CD4-positive, alpha-beta T cell (primary cell): ENCODE measurements around the gene SPIB. TPM values are rescaled to one million over a fixed set of nuclear protein-coding genes. Genes with fewer than 3 reads are reported as not detected.

ENCODE experiments used
- ATAC-seq: fragments of 200-7000 bp; cut with Tn5 transposase; one replicate; pipeline ENCODE4 v1.10.0; 2022; ENCODE audit warnings: mild to moderate bottlenecking; ENCODE audit not compliant: poor library complexity
- CTCF ChIA-PET: fragments of 350-600 bp; sonication (Branson Sonifier 250); formaldehyde crosslinking; loops from one replicate; lab custom pipeline; 2021; ENCODE audit warnings: antibody characterized with exemption, inconsistent platforms; lab: Charles Lee
- POLR2A ChIA-PET: fragments of 350-600 bp; sonication (Branson Sonifier 250); formaldehyde crosslinking; loops from one replicate; lab custom pipeline; 2021; ENCODE audit warnings: antibody characterized with exemption, inconsistent platforms; lab: Charles Lee
- DNase-seq, 14 experiments: peaks; one replicate each; pipeline ENCODE4 v3.0.0-alpha.2; 2013 to 2020; ENCODE audit warnings: mixed read lengths in 2 of 14
- H3K27ac ChIP-seq, 2 donors: one replicate each; pipeline versions ENCODE4 v1.5.1 to v1.7.0; 2013; ENCODE audit warnings: low read length in 2 of 2, low read depth in 1 of 2, mild to moderate bottlenecking in 1 of 2
- H3K27me3 ChIP-seq, 2 experiments: 1 replicate in 1 of 2; 2 replicates in 1 of 2; pipeline versions ENCODE4 v1.6.1 to v1.7.0; 2013; ENCODE audit warnings: low read length in 2 of 2, control low read depth in 1 of 2, mild to moderate bottlenecking in 1 of 2, moderate library complexity in 1 of 2; ENCODE audit not compliant: insufficient read depth in 2 of 2, control insufficient read depth in 1 of 2
- H3K36me3 ChIP-seq: one replicate; pipeline ENCODE4 v1.6.1; 2013; ENCODE audit warnings: low read length, control low read depth; ENCODE audit not compliant: insufficient read depth
- H3K4me1 ChIP-seq: one replicate; pipeline ENCODE4 v1.6.1; 2013; ENCODE audit warnings: low read length, control low read depth; ENCODE audit not compliant: insufficient read depth
- H3K4me3 ChIP-seq: one replicate; pipeline ENCODE4 v1.5.1; 2013; ENCODE audit warnings: mild to moderate bottlenecking, low read length, moderate library complexity
- H3K9me3 ChIP-seq, 2 experiments: 1 replicate in 1 of 2; 2 replicates in 1 of 2; pipeline versions ENCODE4 v1.6.1 to v1.7.0; 2013; ENCODE audit warnings: low read length in 2 of 2, mild to moderate bottlenecking in 2 of 2, control low read depth in 1 of 2, moderate library complexity in 1 of 2; ENCODE audit not compliant: control insufficient read depth in 1 of 2, insufficient read depth in 1 of 2
- H3K27ac Mint-ChIP-seq: one replicate; pipeline ENCODE4 v1.8.0; 2020; ENCODE audit warnings: mixed read lengths
- H3K27me3 Mint-ChIP-seq: one replicate; pipeline ENCODE4 v1.8.0; 2021; ENCODE audit warnings: mixed read lengths
- H3K36me3 Mint-ChIP-seq: one replicate; pipeline ENCODE4 v1.8.0; 2021; ENCODE audit warnings: low read depth, mixed read lengths
- H3K4me1 Mint-ChIP-seq: one replicate; pipeline ENCODE4 v1.8.0; 2021; ENCODE audit warnings: low read depth, mixed read lengths
- H3K4me3 Mint-ChIP-seq: one replicate; pipeline ENCODE4 v1.8.0; 2020; ENCODE audit warnings: mild to moderate bottlenecking, mixed read lengths
- H3K9me3 Mint-ChIP-seq: one replicate; pipeline ENCODE4 v1.8.0; 2020; ENCODE audit warnings: mixed read lengths
- intact Hi-C, 2 experiments: fragments of 100-400 bp; cut with DNase I in 1 of 2; cut with micrococcal nuclease in 1 of 2; formaldehyde crosslinking; loops; one replicate each; pipeline versions ENCODE4 v1.15.1 to v1.9.0; 2023 to 2025; cut with DNase I, micrococcal nuclease
- total RNA-seq, 174 experiments: library from RNA in 2 of 174; stranded (reverse) in 2 of 174; gene quantifications; one replicate each; pipeline ENCODE4 v1.2.3 and lab custom pipeline; 2021 to 2026
- TF ChIP-seq, protein P1 (sequence below): fragments of 200-600 bp; IDR thresholded peaks from one replicate; pipeline ENCODE4 v1.8.0; 2022; ENCODE audit warnings: antibody characterized with exemption, mild to moderate bottlenecking

Gene SPIB
- total RNA-seq, 2 experiments from 2014 or later = 0.42 to 0.52 TPM

GRCh38 chr19:50378863-50379236 lies 39.9 kb upstream of the SPIB start:
- Mint-ChIP-seq H3K36me3 (peaks cover 71% of the 10 kb centered on the region), H3K4me3 (peak overlapping the region; percentile 27), H3K27me3 (peaks cover 5% of the 10 kb centered on the region), H3K27ac (peak overlapping the region; percentile 9), H3K4me1 (peaks cover 29% of the 10 kb centered on the region), H3K9me3 (no peaks in the 10 kb centered on the region)
- no peak overlapping the region for H3K27ac ChIP-seq
- no peaks in the 10 kb centered on the region for H3K27me3 ChIP-seq
- DNase-seq = no peak
- H3K4me3 ChIP-seq = no peak overlapping the region
- TF ChIP-seq, protein P1, sequence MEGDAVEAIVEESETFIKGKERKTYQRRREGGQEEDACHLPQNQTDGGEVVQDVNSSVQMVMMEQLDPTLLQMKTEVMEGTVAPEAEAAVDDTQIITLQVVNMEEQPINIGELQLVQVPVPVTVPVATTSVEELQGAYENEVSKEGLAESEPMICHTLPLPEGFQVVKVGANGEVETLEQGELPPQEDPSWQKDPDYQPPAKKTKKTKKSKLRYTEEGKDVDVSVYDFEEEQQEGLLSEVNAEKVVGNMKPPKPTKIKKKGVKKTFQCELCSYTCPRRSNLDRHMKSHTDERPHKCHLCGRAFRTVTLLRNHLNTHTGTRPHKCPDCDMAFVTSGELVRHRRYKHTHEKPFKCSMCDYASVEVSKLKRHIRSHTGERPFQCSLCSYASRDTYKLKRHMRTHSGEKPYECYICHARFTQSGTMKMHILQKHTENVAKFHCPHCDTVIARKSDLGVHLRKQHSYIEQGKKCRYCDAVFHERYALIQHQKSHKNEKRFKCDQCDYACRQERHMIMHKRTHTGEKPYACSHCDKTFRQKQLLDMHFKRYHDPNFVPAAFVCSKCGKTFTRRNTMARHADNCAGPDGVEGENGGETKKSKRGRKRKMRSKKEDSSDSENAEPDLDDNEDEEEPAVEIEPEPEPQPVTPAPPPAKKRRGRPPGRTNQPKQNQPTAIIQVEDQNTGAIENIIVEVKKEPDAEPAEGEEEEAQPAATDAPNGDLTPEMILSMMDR = no peak
- POLR2A ChIA-PET = interaction anchor here (0.5 kb wide), 1 partner anchor 98 kb away, joined by 3 read pairs; no protein-coding TSS in a partner anchor
- peaks cover 58% of the 10 kb centered on the region for H3K36me3 ChIP-seq
- no peaks in the 10 kb centered on the region for H3K9me3 ChIP-seq
- ATAC-seq = no peak
- peaks cover 30% of the 10 kb centered on the region for H3K4me1 ChIP-seq
- intact Hi-C loops = no loop called here
- CTCF ChIA-PET = no interaction called here

DNA sequence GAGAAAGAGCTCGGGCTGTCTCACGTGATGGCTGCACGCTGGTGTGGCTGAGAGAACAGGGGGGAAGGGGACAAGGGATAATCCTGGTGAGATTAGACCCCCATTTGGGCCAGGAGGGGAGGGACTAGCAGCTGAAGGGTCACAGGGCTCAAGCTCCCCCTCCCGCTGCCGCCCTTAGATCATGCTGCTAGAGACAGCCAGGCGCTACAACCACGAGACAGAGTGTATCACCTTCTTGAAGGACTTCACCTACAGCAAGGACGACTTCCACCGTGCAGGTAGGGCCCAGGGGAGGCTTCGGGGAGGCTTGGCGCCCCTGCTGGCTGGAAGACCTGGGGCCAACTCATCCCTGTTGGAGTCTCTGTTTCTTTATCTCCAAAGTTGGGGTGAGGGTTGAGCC lies 39.1 kb upstream of the SPIB start:
- no peaks in the 10 kb centered on the region for H3K27me3 ChIP-seq
- H3K4me3 ChIP-seq = no peak overlapping the region
- intact Hi-C loops = no loop called here
- no peak for ATAC-seq
- ChIA-PET CTCF (no interaction called here), POLR2A (no interaction called here)
- H3K4me1 ChIP-seq = peaks cover 32% of the 10 kb centered on the region
- Mint-ChIP-seq H3K4me1 (peaks cover 37% of the 10 kb centered on the region), H3K27ac (peak overlapping the region; percentile 35), H3K4me3 (no peak overlapping the region), H3K36me3 (peaks cover 78% of the 10 kb centered on the region), H3K27me3 (peaks cover 6% of the 10 kb centered on the region), H3K9me3 (no peaks in the 10 kb centered on the region)
- no peak overlapping the region for H3K27ac ChIP-seq
- peak in 1 of 14 experiments; percentile 27 for DNase-seq
- TF ChIP-seq, protein P1 = no peak
- peaks cover 58% of the 10 kb centered on the region for H3K36me3 ChIP-seq
- no peaks in the 10 kb centered on the region for H3K9me3 ChIP-seq

GRCh38 chr19:50380137-50380536 lies 38.6 kb upstream of the SPIB start:
- H3K9me3 Mint-ChIP-seq = no peaks in the 10 kb centered on the region
- POLR2A ChIA-PET = no interaction called here
- Histone ChIP-seq H3K4me1 (peaks cover 38% of the 10 kb centered on the region), H3K36me3 (peaks cover 58% of the 10 kb centered on the region), H3K27me3 (no peaks in the 10 kb centered on the region), H3K9me3 (no peaks in the 10 kb centered on the region), H3K4me3 (no peak overlapping the region), H3K27ac (no peak overlapping the region)
- peaks cover 84% of the 10 kb centered on the region for H3K36me3 Mint-ChIP-seq
- peaks cover 42% of the 10 kb centered on the region for H3K4me1 Mint-ChIP-seq
- H3K27me3 Mint-ChIP-seq = peaks cover 6% of the 10 kb centered on the region
- intact Hi-C loops = no loop called here
- CTCF ChIA-PET = no interaction called here
- peak overlapping the region; percentile 35 for H3K27ac Mint-ChIP-seq
- DNase-seq (peak in 1 of 14 experiments; percentile 27), ATAC-seq (no peak)
- TF ChIP-seq, protein P1 = no peak
- peak overlapping the region; percentile 34 for H3K4me3 Mint-ChIP-seq
